Ishikawa (cell line): ENCODE data around the gene CCDC183.

Experiments used
- CEBPB ChIP-seq: IDR thresholded peaks from 2 replicates; pipeline ENCODE4 v1.6.1; 2012
- CREB1 ChIP-seq: IDR thresholded peaks from 2 replicates; pipeline ENCODE4 v1.6.1; 2012; ENCODE audit warnings: low read depth
- EGR1 ChIP-seq: IDR thresholded peaks from 2 replicates; pipeline ENCODE4 v1.6.1; 2012
- EP300 ChIP-seq: IDR thresholded peaks from 2 replicates; pipeline ENCODE4 v1.6.1; 2012; ENCODE audit warnings: borderline replicate concordance
- FOXM1 ChIP-seq: IDR thresholded peaks from 2 replicates; pipeline ENCODE4 v1.6.1; 2012; ENCODE audit warnings: low read depth, borderline replicate concordance
- MAX ChIP-seq: IDR thresholded peaks from 2 replicates; pipeline ENCODE4 v1.6.1; 2012
- NFIC ChIP-seq: IDR thresholded peaks from 2 replicates; pipeline ENCODE4 v1.6.1; 2012
- RAD21 ChIP-seq: IDR thresholded peaks from 2 replicates; pipeline ENCODE4 v1.6.1; 2012; ENCODE audit warnings: low read depth
- REST ChIP-seq: IDR thresholded peaks from 2 replicates; pipeline ENCODE4 v1.6.1; 2012; ENCODE audit warnings: low read depth, mild to moderate bottlenecking
- TAF1 ChIP-seq: IDR thresholded peaks from 2 replicates; pipeline ENCODE4 v1.6.1; 2012; ENCODE audit warnings: low read depth, mild to moderate bottlenecking
- TCF12 ChIP-seq: IDR thresholded peaks from 2 replicates; pipeline ENCODE4 v1.6.1; 2012; ENCODE audit warnings: low read depth
- TEAD4 ChIP-seq: IDR thresholded peaks from 2 replicates; pipeline ENCODE4 v1.6.1; 2012
- USF1 ChIP-seq: IDR thresholded peaks from 2 replicates; pipeline ENCODE4 v1.6.1; 2012
- YY1 ChIP-seq: IDR thresholded peaks from 2 replicates; pipeline ENCODE4 v1.6.1; 2012; ENCODE audit warnings: low read depth
- ZBTB7A ChIP-seq: IDR thresholded peaks from 2 replicates; pipeline ENCODE4 v1.6.1; 2012; ENCODE audit warnings: low read depth

Gene CCDC183

DNA sequence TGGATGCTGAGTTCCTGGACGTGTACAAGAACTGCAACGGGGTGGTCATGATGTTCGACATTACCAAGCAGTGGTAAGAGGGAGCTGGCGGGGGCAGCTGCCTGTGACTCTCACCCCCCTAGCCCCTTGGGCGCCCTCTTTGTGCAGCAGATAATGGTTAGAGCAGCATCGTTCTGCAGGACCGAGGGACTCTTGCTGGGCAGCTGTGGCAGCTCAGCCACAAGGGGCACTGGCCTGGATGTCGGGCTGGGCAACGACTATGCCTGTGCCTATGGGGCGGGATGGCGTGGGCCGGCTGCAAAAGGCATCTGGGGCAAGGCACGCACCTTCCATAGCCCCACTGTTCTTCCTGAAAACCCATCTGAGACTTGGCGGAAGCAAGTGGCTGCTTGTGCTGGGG, 33.3 kb downstream of the CCDC183 start:
- TF ChIP-seq EP300 (no peak), TEAD4 (no peak), REST (no peak), TAF1 (no peak), USF1 (no peak), FOXM1 (no peak), MAX (no peak), ZBTB7A (no peak)

- TF ChIP-seq YY1 (no peak), TAF1 (no peak), NFIC (no peak), EGR1 (no peak), REST (no peak), ZBTB7A (no peak), CEBPB (no peak), USF1 (no peak), EP300 (no peak), MAX (no peak), RAD21 (no peak), FOXM1 (no peak), TEAD4 (no peak), CREB1 (no peak), TCF12 (no peak)
Measured at GRCh38 chr9:136829981-136830885, 34.1 kb downstream of the CCDC183 start.

DNA sequence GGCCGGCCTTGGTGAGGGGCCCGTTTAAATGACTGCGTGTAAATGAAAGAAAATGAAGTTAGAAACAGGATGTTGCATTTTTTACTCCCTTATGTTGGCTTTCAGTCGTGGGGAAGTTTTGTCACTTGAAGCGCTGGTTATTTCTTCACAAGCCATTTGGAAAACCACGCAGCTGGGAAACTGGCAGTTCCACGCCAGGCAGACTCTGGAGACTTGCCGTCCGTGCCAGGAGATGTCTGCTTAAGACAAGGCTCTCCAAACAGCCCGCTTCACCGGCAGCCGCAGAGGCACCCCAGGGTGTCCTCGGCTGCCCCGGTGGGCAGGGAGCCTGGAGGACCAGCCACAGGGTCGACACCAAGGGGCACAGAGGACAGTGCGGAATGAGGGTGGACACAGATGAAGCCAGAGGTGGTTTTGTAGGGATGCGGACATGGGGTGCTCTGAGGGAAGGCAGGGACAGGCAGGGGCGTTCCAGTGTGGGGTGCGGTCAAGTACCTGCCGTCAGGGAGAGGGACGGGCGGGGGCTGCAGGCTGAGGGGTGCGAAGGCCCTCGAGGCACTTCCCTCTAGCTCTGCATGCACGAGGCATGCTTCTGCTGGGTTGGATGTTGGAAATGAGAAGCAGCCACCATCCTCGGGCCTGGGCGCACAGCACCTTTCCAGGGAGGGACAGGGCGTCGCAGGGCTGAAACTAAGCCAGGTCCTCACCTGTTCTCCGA, 35.0 kb downstream of the CCDC183 start:
- TF ChIP-seq NFIC: no peak
- TF ChIP-seq FOXM1: no peak
- TF ChIP-seq EP300: no peak
- no peak for TF ChIP-seq TEAD4
- no peak for TF ChIP-seq USF1
- TF ChIP-seq CEBPB: no peak
- no peak for TF ChIP-seq ZBTB7A
- TF ChIP-seq EGR1: no peak

GRCh38 chr9:136831720-136832104, 35.6 kb downstream of the CCDC183 start:
- TF ChIP-seq RAD21 (no peak), CREB1 (no peak), MAX (no peak), TCF12 (no peak), USF1 (no peak), EGR1 (no peak), CEBPB (no peak), REST (no peak), TEAD4 (no peak), YY1 (no peak), TAF1 (no peak)
